ENCODE data around the gene KRT6A.

Gene KRT6A

DNA sequence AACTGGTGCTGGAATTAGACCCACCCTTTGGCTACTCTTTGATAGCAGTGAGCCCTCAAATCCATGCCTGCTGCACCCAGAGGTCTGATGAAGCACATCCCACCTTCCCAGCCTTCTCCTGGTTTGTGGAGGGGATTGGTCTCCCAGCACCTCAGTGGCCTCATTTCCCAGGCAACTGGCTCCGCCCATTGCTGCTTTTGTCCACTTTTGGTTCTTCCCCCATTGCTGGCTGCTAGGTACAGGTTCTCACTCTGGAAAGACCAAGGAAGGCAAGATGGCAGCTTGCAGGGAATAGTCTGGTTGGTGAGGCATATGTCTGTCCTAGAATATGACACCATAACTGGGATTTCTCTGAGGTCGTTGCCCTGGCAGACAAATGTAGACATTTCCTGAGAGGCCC is 37.3 kb upstream of the KRT6A start:
- TF ChIP-seq, protein P1, sequence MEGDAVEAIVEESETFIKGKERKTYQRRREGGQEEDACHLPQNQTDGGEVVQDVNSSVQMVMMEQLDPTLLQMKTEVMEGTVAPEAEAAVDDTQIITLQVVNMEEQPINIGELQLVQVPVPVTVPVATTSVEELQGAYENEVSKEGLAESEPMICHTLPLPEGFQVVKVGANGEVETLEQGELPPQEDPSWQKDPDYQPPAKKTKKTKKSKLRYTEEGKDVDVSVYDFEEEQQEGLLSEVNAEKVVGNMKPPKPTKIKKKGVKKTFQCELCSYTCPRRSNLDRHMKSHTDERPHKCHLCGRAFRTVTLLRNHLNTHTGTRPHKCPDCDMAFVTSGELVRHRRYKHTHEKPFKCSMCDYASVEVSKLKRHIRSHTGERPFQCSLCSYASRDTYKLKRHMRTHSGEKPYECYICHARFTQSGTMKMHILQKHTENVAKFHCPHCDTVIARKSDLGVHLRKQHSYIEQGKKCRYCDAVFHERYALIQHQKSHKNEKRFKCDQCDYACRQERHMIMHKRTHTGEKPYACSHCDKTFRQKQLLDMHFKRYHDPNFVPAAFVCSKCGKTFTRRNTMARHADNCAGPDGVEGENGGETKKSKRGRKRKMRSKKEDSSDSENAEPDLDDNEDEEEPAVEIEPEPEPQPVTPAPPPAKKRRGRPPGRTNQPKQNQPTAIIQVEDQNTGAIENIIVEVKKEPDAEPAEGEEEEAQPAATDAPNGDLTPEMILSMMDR (IDR thresholded peaks at IDR 0.05; ENCODE audit: low read length, missing control alignments): no peak
- no peak for DNase-seq (ENCODE audit: low read depth)
- H3K4me3 ChIP-seq (replicated peaks; ENCODE audit: low read depth, low read length): no peak overlapping the region

DNA sequence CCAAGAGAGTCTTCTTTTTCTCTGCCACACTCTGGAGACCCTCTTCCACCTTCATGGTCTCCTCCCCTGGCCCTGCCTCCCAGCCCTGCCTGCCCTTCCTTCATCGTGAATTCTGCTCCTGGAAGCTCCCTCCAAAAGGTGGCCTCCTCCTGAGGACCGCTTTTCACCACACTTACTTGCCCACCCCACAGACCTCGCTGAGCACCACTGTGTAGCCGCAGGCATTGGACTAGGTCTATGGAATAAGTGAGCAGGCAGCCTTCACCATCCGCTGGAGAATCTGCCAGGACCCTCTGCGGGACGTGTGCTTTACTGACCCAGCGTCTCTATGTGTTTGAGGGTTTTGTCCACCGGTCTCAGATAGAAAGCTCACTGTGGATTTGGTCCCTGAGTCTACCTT is 36.8 kb upstream of the KRT6A start:
- no peak for DNase-seq (ENCODE audit: low read depth)
- TF ChIP-seq, protein P1 (IDR thresholded peaks at IDR 0.05; ENCODE audit: low read length, missing control alignments): no peak
- H3K4me3 ChIP-seq (replicated peaks; ENCODE audit: low read depth, low read length): no peak overlapping the region

GRCh38 chr12:52529417-52529816 is 36.4 kb upstream of the KRT6A start:
- H3K4me3 ChIP-seq (replicated peaks; ENCODE audit: low read depth, low read length): no peak overlapping the region
- TF ChIP-seq, protein P1 (IDR thresholded peaks at IDR 0.05; ENCODE audit: low read length, missing control alignments): no peak
- DNase-seq (ENCODE audit: low read depth): no peak

GRCh38 chr12:52528641-52529143 is 35.6 kb upstream of the KRT6A start:
- no peak for DNase-seq (ENCODE audit: low read depth)
- TF ChIP-seq, protein P1 (IDR thresholded peaks at IDR 0.05; ENCODE audit: low read length, missing control alignments): no peak
- no peak overlapping the region for H3K4me3 ChIP-seq (replicated peaks; ENCODE audit: low read depth, low read length)

GRCh38 chr12:52527121-52527800 is 34.2 kb upstream of the KRT6A start:
- no peak overlapping the region for H3K4me3 ChIP-seq (replicated peaks; ENCODE audit: low read depth, low read length)
- DNase-seq (ENCODE audit: low read depth): no peak
- TF ChIP-seq, protein P1 (IDR thresholded peaks at IDR 0.05; ENCODE audit: low read length, missing control alignments): no peak

GRCh38 chr12:52526511-52526951 is 33.5 kb upstream of the KRT6A start:
- TF ChIP-seq, protein P1 (IDR thresholded peaks at IDR 0.05; ENCODE audit: low read length, missing control alignments): no peak
- H3K4me3 ChIP-seq (replicated peaks; ENCODE audit: low read depth, low read length): no peak overlapping the region
- no peak for DNase-seq (ENCODE audit: low read depth)
